ENCODE results near the gene SMG6.

GRCh38 chr17:2323629-2324314 is 20.2 kb upstream of the SMG6 start:
- no peak for TF ChIP-seq CTCF (IDR thresholded peaks at IDR 0.05; ENCODE audit: extremely low read depth in 1 of 2, insufficient read depth in 1 of 2, low read depth in 1 of 2, low read length in 2 of 2)
- no peak for TF ChIP-seq EZH2 (IDR thresholded peaks at IDR 0.05; ENCODE audit: borderline replicate concordance, low read depth, low read length, severe bottlenecking)
